ENCODE results near the gene GRXCR1.

GRXCR1 gene

DNA sequence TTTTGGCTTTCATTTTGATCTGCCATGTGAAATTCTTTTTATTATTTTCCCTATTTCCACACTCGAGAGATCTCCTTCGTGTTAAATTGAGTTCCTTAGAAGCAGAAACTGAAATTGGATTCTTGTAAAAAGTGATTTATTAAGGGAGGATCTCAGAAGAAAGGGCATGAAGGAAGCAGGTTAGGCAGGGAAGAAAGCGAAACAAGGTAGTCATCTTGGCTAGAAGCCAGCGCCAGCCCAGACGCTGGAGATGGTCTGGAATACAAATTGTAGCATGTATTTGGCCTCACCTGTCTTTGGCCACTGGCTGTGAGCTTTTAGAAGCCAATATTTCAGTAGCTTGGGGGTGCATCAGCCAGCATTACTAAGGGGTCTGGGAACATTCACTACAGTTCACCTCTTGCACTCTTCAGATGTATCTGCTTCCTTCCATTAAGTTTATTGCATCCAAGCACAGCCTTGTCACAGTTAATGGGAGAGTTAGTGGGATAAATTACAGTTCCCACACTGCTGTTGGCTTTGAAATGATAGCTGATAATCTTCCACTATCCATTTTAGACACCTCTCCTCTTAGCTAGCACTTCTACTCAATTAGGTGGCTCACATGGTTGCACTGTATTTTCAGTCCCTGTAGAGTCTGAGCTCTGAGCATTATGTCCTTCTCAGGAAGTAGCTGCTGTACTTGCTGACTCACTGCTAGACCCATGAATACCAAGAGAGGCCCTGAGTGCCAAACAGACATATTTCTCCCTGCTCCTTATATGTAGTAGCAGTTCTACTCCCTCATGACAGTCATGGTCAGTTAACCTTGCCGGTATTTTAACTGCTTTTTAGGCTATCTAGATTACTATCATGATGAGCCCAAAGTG is 14.6 kb downstream of the GRXCR1 start:
- H3K9me3 Mint-ChIP-seq, result no peaks in the 10 kb centered on the region
- no peaks in the 10 kb centered on the region for H3K4me1 Mint-ChIP-seq

DNA sequence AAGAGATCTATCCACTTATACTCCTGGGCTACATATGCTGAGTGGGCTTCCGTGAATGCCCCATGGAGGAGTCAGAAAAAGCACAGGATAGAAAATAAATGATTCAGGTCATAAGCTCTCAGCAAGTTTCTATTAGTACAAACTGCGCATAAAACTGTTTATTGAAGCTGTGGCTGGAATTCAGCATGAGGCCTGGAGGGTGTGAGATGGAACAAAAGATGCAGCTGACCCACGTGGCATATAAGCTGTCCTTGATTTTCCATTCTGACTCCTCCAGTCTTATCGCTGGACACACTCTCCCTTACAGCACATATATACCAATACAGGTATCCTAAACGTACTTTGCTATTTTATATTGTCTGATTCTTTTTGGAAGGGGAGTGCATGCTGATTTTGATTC is 17.9 kb downstream of the GRXCR1 start:
- ATAC-seq (no peak), DNase-seq (ENCODE audit: low spot score in 2 of 2) (no peak)
- Mint-ChIP-seq H3K9me3 (no peaks in the 10 kb centered on the region), H3K4me1 (no peaks in the 10 kb centered on the region), H3K36me3 (no peaks in the 10 kb centered on the region), H3K4me3 (no peak overlapping the region), H3K27ac (no peak overlapping the region)

More for the DNA sequence above, 14.6 kb downstream of the GRXCR1 start:
- ATAC-seq, result peak; percentile 44
- DNase-seq (ENCODE audit: low spot score in 2 of 2), result no peak
- Mint-ChIP-seq H3K36me3 (no peaks in the 10 kb centered on the region), H3K4me3 (no peak overlapping the region), H3K27ac (no peak overlapping the region)

DNA sequence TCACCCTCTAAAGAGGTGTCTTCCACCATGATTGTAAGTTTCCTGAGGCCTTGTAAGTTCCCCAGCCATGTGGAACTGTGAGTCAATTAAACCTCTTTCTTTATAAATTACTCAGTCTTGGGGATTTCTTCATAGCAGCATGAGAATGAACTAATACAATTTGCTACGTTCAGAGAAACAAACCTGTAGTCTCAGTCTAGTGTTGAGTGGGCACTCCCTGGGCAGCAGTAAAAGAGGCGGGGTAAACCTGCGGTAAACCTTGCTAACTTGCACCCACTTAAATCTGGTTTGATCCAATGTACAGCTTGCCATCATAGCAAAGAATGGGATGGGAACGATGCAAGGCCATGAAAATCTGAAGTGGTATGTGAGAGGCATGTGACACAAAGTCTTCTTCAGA is 22.4 kb downstream of the GRXCR1 start:
- Mint-ChIP-seq H3K36me3 (no peaks in the 10 kb centered on the region), H3K27ac (no peak overlapping the region), H3K4me1 (no peaks in the 10 kb centered on the region), H3K4me3 (no peak overlapping the region), H3K9me3 (no peaks in the 10 kb centered on the region)
- DNase-seq (ENCODE audit: low spot score in 2 of 2) (no peak), ATAC-seq (peak; percentile 44)

DNA sequence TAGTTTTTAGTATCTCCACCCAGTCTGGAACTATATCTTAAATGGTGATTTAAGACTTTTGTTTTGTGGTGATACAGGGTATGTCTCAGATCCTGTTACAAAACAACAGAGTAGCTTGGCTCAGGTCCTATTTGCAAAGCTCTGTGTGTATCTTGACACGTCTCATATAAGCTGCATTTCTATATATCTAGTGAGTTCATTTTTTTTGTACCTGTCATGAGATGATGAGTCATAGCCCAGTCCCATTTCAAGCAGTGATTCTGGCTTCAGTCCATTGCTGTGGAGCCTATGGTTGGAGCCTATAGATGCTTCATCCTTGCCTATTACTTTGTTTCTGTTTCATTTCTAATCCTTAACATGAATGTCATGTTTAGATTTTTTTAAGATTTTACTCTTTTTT is 23.0 kb downstream of the GRXCR1 start:
- ATAC-seq, result peak; percentile 28
- Mint-ChIP-seq H3K27ac (no peak overlapping the region), H3K4me3 (no peak overlapping the region)

DNA sequence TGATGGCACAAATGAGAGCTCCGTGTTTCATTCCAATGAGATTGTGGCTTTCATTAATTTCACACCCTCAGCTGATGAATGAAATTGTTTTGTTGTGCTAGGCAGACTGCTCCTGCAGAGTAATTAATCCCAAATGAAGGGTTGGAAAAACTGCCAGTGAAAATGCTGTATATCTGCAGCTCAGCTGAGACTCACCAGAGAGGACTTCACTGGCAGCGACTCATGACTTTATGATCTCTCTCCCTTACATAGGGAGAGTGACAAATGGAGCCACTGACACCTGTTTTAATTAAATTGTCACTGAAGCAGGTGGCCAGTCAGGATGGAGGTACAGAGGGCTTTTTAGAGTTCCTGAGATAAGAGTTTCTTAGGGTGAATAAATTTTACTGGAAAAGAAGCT is 24.8 kb downstream of the GRXCR1 start:
- Mint-ChIP-seq H3K4me3 (no peak overlapping the region), H3K9me3 (no peaks in the 10 kb centered on the region), H3K4me1 (no peaks in the 10 kb centered on the region), H3K36me3 (no peaks in the 10 kb centered on the region), H3K27ac (no peak overlapping the region)
- no peak for ATAC-seq
- no peak for DNase-seq (ENCODE audit: low spot score in 2 of 2)

More for the DNA sequence above, 23.0 kb downstream of the GRXCR1 start:
- H3K9me3 Mint-ChIP-seq, result no peaks in the 10 kb centered on the region
- no peaks in the 10 kb centered on the region for H3K36me3 Mint-ChIP-seq
- H3K4me1 Mint-ChIP-seq, result no peaks in the 10 kb centered on the region
- no peak for DNase-seq (ENCODE audit: low spot score in 2 of 2)

DNA sequence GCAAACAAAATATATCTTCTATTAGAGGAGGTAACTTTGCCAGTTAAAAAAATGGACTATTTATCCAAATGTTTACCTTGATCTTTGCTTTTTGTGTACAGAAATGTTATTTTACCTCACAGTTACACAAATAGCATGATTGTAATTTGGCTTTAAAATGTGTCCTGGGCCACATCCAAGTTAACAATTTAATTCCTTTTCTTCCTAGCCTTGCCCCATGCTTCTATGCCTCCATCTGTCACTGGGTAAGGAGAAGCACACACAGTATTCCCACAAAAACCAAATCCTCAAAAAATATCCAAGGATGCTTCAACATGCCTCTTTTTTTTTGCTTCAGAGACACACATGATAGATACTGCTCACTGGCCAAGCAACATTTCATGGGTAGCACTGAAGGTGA is 30.9 kb downstream of the GRXCR1 start:
- no peak overlapping the region for H3K4me3 Mint-ChIP-seq
- no peaks in the 10 kb centered on the region for H3K36me3 Mint-ChIP-seq
- no peak overlapping the region for H3K27ac Mint-ChIP-seq

DNA sequence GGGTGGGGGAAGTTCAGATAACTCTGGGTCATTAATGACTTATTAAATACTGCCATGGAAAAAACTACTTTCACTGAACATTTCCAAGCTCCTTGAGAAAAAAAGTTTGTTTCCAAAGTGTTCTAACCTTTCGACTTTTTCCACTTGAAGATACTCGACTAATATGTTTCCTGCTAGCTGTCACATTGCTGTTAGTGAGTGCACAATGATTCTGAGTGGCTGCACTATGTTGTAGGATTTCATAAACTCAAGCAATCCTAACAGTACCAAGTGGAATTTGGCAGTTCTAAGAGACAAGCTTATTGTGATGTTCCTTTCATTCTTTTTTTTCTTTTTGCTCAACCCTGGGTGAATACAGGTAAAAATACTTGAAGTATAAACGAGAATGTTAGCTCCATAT is 33.4 kb downstream of the GRXCR1 start:
- no peak for DNase-seq (ENCODE audit: low spot score in 2 of 2)
- Mint-ChIP-seq H3K4me3 (no peak overlapping the region), H3K4me1 (no peaks in the 10 kb centered on the region)

More for the DNA sequence above, 30.9 kb downstream of the GRXCR1 start:
- Mint-ChIP-seq H3K9me3 (peaks cover 2% of the 10 kb centered on the region), H3K4me1 (no peaks in the 10 kb centered on the region)
- ATAC-seq, result no peak
- DNase-seq (ENCODE audit: low spot score in 2 of 2), result no peak

DNA sequence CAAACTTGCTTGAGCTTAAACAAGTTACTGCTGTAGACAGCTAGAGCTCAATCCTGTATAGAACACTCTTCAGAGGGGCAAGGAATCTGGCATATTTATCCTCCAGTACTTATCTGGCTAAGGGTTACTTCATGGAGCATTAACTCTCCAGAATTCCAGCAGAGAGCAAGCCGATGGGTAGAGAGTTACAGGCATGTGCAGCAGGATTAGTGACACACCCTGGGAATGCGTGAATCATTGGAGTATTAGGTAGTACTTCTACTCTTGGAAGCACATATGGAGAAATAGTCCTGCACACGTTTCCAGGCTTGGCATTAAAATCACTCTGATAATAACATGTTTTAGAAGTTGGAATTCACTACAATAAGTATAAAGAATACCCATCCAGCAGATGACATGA is 35.4 kb downstream of the GRXCR1 start:
- H3K4me1 Mint-ChIP-seq, result no peaks in the 10 kb centered on the region
- no peaks in the 10 kb centered on the region for H3K36me3 Mint-ChIP-seq
- no peak for ATAC-seq
- DNase-seq (ENCODE audit: low spot score in 2 of 2), result no peak
- H3K27ac Mint-ChIP-seq, result no peak overlapping the region
- H3K4me3 Mint-ChIP-seq, result no peak overlapping the region
- H3K9me3 Mint-ChIP-seq, result peaks cover 3% of the 10 kb centered on the region

More for the DNA sequence above, 33.4 kb downstream of the GRXCR1 start:
- Mint-ChIP-seq H3K36me3 (no peaks in the 10 kb centered on the region), H3K9me3 (peaks cover 3% of the 10 kb centered on the region), H3K27ac (no peak overlapping the region)
- no peak for ATAC-seq

DNA sequence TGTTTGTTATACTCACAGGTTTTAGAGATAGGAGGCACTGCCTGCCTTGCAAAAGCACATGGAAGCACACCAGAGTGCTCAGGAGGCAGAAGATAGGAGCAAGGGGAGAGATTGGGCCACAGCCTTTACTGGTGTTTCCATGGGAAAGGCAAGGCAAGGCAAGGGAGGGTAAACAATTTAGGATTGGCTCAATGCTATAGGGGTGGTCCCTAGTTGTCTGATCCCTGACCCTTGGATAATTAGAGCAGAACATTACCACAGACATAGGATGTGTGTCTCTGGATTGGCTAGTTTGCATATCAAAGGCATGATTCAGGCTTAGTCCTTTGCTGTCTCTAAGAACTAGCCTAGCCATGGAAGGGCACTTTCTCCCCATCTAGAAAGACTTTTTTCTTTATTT is 36.1 kb downstream of the GRXCR1 start:
- no peaks in the 10 kb centered on the region for H3K4me1 Mint-ChIP-seq
- no peak overlapping the region for H3K4me3 Mint-ChIP-seq
- H3K9me3 Mint-ChIP-seq, result peaks cover 3% of the 10 kb centered on the region
- no peaks in the 10 kb centered on the region for H3K36me3 Mint-ChIP-seq
- H3K27ac Mint-ChIP-seq, result no peak overlapping the region
- ATAC-seq (no peak), DNase-seq (ENCODE audit: low spot score in 2 of 2) (no peak)

DNA sequence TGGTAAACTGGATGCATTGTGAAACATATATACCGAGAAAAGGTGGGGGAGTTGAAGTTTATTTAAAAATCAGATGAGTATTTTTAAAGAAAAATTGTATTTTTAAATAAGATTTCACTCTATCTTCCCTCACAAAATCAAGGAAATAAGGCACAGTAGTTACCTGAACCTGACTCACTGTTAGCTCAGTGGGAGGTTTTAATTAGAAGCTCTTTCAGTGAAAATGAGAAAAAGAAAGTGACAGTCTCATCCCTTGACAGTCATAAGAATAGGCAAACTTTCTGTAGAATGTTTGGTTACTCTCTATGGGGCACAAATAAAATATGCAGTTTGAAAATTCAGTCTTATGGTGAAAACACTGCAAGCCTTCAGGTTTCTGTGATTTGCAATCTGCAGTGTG is 49.7 kb downstream of the GRXCR1 start:
- Mint-ChIP-seq H3K9me3 (no peaks in the 10 kb centered on the region), H3K4me1 (no peaks in the 10 kb centered on the region), H3K27ac (no peak overlapping the region), H3K4me3 (no peak overlapping the region), H3K36me3 (no peaks in the 10 kb centered on the region)
- ATAC-seq, result no peak
- no peak for DNase-seq (ENCODE audit: low spot score in 2 of 2)

DNA sequence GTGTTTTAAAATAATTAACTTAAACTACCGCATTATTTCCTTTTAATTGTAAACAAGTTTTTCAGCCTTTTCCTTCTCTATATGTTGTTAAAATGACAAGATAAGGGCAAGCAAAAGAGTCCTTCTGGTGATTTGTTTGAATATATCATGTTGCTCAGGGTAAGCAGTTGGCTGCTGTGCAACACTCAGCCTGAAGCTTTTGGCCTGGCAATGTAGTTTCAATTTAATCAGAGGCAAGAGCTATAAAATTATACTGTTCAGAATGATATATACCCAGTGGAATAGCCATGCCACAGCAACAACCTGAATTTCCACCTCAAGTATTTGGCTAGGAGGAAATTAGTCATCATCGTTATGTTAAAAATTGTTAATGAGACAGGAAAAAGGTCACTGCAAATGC is 53.4 kb downstream of the GRXCR1 start:
- no peak for DNase-seq (ENCODE audit: low spot score in 2 of 2)
- H3K4me1 Mint-ChIP-seq, result no peaks in the 10 kb centered on the region
- H3K36me3 Mint-ChIP-seq, result no peaks in the 10 kb centered on the region
- H3K27ac Mint-ChIP-seq, result no peak overlapping the region
- no peak for ATAC-seq
- no peaks in the 10 kb centered on the region for H3K9me3 Mint-ChIP-seq
- H3K4me3 Mint-ChIP-seq, result no peak overlapping the region

DNA sequence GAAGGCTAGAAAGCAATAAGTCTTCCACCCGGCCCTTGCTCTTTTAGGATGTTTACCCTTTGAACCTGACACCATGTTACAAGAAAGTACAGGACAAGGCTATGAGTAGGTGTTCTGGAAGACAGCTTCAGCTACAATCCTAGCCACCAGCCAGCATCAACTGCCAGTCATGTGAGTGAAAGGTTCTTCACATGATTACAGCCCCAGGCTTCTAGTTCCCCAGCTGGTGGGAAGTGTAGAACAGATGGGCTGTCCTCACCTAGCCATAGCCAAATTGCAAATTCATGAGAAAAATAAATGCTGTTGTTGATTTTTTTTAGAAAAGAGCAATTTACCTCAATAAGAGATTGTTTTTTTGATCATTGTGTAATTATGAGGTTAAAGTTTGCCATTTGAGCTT is 60.8 kb downstream of the GRXCR1 start:
- Mint-ChIP-seq H3K27ac (no peak overlapping the region), H3K4me3 (no peak overlapping the region), H3K9me3 (no peaks in the 10 kb centered on the region), H3K36me3 (no peaks in the 10 kb centered on the region), H3K4me1 (no peaks in the 10 kb centered on the region)
- ATAC-seq, result no peak
- no peak for DNase-seq (ENCODE audit: low spot score in 2 of 2)

DNA sequence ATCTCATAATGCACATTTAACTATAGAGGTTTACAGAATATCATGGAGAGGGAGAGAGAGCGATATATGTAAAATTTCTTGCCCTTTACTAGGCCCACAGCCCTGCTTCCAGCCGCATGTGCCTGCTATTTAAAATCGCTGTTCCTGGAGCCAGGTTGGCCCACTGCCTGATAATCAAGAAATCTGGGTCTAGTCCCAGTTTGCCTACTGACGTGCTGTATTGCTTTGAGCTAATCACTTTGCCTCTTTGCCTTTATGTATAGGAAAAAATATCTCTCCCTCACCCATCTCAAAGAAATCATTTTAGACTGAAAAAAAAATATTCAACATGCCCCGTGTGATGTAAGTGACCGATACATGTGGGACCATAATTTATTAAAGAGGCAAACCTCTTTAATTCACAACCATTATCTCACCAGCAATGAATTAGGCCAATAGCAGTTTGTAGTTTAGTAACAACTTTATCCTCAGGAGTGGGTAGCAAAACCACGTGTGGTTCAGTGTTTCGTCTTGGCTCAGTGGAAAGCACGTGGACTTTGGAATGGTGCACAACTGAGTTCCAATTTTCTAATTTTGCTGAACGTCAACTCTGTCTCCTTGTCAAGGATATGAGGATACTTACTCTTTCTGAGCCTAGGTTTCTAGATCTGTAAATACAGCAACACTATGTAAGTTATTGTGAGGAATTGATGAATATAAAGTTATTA is 62.6 kb downstream of the GRXCR1 start:
- Mint-ChIP-seq H3K4me1 (no peaks in the 10 kb centered on the region), H3K9me3 (no peaks in the 10 kb centered on the region), H3K27ac (no peak overlapping the region), H3K36me3 (no peaks in the 10 kb centered on the region), H3K4me3 (no peak overlapping the region)
- ATAC-seq (no peak), DNase-seq (ENCODE audit: low spot score in 2 of 2) (no peak)

DNA sequence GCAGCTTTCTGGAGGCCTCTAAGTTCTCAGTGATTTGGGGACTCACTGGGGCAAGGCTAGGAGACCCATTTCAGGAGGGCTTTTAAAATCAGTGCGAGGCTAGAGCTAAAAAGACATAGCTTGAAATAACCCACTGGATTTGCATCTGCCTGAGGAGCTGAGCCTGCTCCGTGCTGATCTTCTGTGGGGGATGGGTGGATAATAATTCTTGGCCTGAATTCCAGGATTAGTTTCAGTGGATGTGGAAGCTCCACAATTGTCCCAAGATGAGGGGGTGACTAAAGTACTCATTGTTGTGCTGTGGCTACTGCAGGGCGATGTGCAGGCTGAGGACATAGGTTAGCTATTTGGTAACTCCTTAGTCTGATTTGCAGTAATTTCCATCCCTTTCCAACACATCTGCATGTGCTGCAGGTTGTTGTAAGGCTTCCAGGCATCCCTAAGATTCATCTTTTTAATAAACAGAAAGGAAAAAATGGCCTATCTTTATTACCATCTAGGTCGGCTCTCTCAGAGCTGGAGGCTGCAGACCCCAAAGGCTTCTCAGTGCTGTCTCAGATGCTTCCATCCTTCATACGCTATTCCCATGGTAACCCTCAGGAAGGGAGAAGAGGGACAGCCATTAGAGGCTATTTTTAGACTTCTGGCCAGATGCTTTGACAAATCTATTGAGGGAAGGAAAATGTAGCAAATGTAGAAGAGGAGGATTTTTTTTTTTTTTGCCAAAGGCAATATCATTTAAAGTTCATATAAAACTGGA is 63.4 kb downstream of the GRXCR1 start:
- Mint-ChIP-seq H3K9me3 (peaks cover 1% of the 10 kb centered on the region), H3K36me3 (no peaks in the 10 kb centered on the region), H3K27ac (no peak overlapping the region), H3K4me1 (no peaks in the 10 kb centered on the region), H3K4me3 (no peak overlapping the region)
- DNase-seq (ENCODE audit: low spot score in 2 of 2), result no peak
- ATAC-seq, result no peak

DNA sequence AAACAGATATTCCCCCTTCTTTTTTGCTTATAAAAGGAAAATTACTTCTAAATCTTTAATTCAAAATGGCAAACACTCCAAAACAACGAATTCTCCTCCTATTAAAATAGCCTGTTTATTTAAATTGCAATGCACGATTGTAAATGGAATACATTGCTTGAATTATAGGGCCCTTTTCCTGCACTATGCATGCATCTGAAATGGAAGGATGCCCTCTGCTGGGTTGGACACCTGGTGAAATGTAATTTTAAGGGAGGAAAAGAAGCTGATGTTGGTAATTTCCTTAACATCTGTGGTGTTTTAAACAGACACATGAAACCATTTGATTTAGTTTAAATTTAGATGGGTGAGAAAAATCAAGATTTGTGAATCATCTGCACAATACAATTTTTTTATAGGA is 72.8 kb downstream of the GRXCR1 start:
- Mint-ChIP-seq H3K27ac (no peak overlapping the region), H3K36me3 (no peaks in the 10 kb centered on the region), H3K4me3 (no peak overlapping the region), H3K9me3 (peaks cover 3% of the 10 kb centered on the region), H3K4me1 (no peaks in the 10 kb centered on the region)
- ATAC-seq (no peak), DNase-seq (ENCODE audit: low spot score in 2 of 2) (no peak)
